Measurements from ENCODE around the gene OR52H1. TPM values are rescaled to one million over a fixed set of nuclear protein-coding genes. Genes with fewer than 3 reads are reported as not detected.

Gene OR52H1
- total RNA-seq, 3 donors from 2014 or later (not counting 1 experiment from before 2014, with no cell fraction given), result 0.26 to 0.95 (median 0.70) TPM

- ATAC-seq, result no peak
- 87% methylated on average over 2 of the region's 2 CpGs for WGBS (ENCODE audit: insufficient coverage)
- H3K4me3 ChIP-seq (ENCODE audit: low read length), result no peak overlapping the region
- no peak overlapping the region for H3K27ac Mint-ChIP-seq
- H3K27me3 Mint-ChIP-seq (ENCODE audit: low read depth in 2 of 2), result peaks cover 0 to 10% of the 10 kb centered on the region in 2 donors
- H3K4me3 Mint-ChIP-seq, result no peak overlapping the region
- no peaks in the 10 kb centered on the region for H3K9me3 Mint-ChIP-seq
- TF ChIP-seq CTCF (IDR thresholded peaks at IDR 0.05), result no peak
- no peaks in the 10 kb centered on the region for H3K36me3 Mint-ChIP-seq
- no peak for DNase-seq
- H3K27ac ChIP-seq (ENCODE audit: low read length), result no peak overlapping the region
- intact Hi-C loops (cut with micrococcal nuclease), result no loop called here
- no peaks in the 10 kb centered on the region for H3K27me3 ChIP-seq (ENCODE audit: control insufficient read depth, insufficient read depth, low read length)
- H3K4me1 Mint-ChIP-seq, result no peaks in the 10 kb centered on the region
- H3K4me1 ChIP-seq (ENCODE audit: control insufficient read depth, insufficient read depth, low read length), result no peaks in the 10 kb centered on the region
- no peaks in the 10 kb centered on the region for H3K9me3 ChIP-seq (ENCODE audit: control insufficient read depth, insufficient read depth, low read length)
- H3K36me3 ChIP-seq (ENCODE audit: control insufficient read depth, insufficient read depth, low read length), result no peaks in the 10 kb centered on the region
Observed at GRCh38 chr11:5522308-5522707, 26.0 kb downstream of the OR52H1 start.

- no peak overlapping the region for H3K27ac Mint-ChIP-seq
- Histone ChIP-seq H3K4me3 (ENCODE audit: low read length) (no peak overlapping the region), H3K4me1 (ENCODE audit: control insufficient read depth, insufficient read depth, low read length) (no peaks in the 10 kb centered on the region), H3K27ac (ENCODE audit: low read length) (no peak overlapping the region), H3K36me3 (ENCODE audit: control insufficient read depth, insufficient read depth, low read length) (no peaks in the 10 kb centered on the region), H3K27me3 (ENCODE audit: control insufficient read depth, insufficient read depth, low read length) (no peaks in the 10 kb centered on the region), H3K9me3 (ENCODE audit: control insufficient read depth, insufficient read depth, low read length) (no peaks in the 10 kb centered on the region)
- DNase-seq (no peak), ATAC-seq (no peak)
- peaks cover 0 to 7% of the 10 kb centered on the region in 2 donors for H3K27me3 Mint-ChIP-seq (ENCODE audit: low read depth in 2 of 2)
- TF ChIP-seq CTCF (IDR thresholded peaks at IDR 0.05), result no peak
- 100% methylated on average over 3 of the region's 4 CpGs for WGBS (ENCODE audit: insufficient coverage)
- no peaks in the 10 kb centered on the region for H3K4me1 Mint-ChIP-seq
- no peak overlapping the region for H3K4me3 Mint-ChIP-seq
- no peaks in the 10 kb centered on the region for H3K9me3 Mint-ChIP-seq
- intact Hi-C loops (cut with micrococcal nuclease), result no loop called here
- no peaks in the 10 kb centered on the region for H3K36me3 Mint-ChIP-seq
Observed at GRCh38 chr11:5521540-5521939, 26.8 kb downstream of the OR52H1 start.

GRCh38 chr11:5516599-5516998 lies 31.7 kb downstream of the OR52H1 start, which contains the start of gene UBQLNL:
Gene UBQLNL, minus strand, starts transcription at chr11:5516699. Its CDS starts 258 bp downstream, at chr11:5516441.
- intact Hi-C loops (cut with micrococcal nuclease), result no loop called here
- H3K4me1 ChIP-seq (ENCODE audit: control insufficient read depth, insufficient read depth, low read length), result no peaks in the 10 kb centered on the region
- H3K27ac ChIP-seq (ENCODE audit: low read length), result no peak within 1 kb of the TSS
- ATAC-seq (no peak), DNase-seq (no peak)
- H3K36me3 ChIP-seq (ENCODE audit: control insufficient read depth, insufficient read depth, low read length), result no peaks in the 10 kb centered on the region
- H3K27ac Mint-ChIP-seq, result no peak within 1 kb of the TSS
- H3K36me3 Mint-ChIP-seq, result no peaks in the 10 kb centered on the region
- peaks cover 0 to 3% of the 10 kb centered on the region in 2 donors for H3K27me3 Mint-ChIP-seq (ENCODE audit: low read depth in 2 of 2)
- no peaks in the 10 kb centered on the region for H3K9me3 Mint-ChIP-seq
- H3K9me3 ChIP-seq (ENCODE audit: control insufficient read depth, insufficient read depth, low read length), result no peaks in the 10 kb centered on the region
- H3K4me1 Mint-ChIP-seq, result no peaks in the 10 kb centered on the region
- TF ChIP-seq CTCF (IDR thresholded peaks at IDR 0.05), result no peak
- no CpG with 5 or more reads among the region's 2 CpGs for WGBS (ENCODE audit: insufficient coverage)
- no peak within 1 kb of the TSS for H3K4me3 Mint-ChIP-seq
- H3K4me3 ChIP-seq (ENCODE audit: low read length), result no peak within 1 kb of the TSS
- no peaks in the 10 kb centered on the region for H3K27me3 ChIP-seq (ENCODE audit: control insufficient read depth, insufficient read depth, low read length)

GRCh38 chr11:5514841-5515240 lies 33.5 kb downstream of the OR52H1 start:
- Histone ChIP-seq H3K4me3 (ENCODE audit: low read length) (no peak overlapping the region), H3K27me3 (ENCODE audit: control insufficient read depth, insufficient read depth, low read length) (no peaks in the 10 kb centered on the region), H3K36me3 (ENCODE audit: control insufficient read depth, insufficient read depth, low read length) (no peaks in the 10 kb centered on the region), H3K4me1 (ENCODE audit: control insufficient read depth, insufficient read depth, low read length) (no peaks in the 10 kb centered on the region), H3K27ac (ENCODE audit: low read length) (no peak overlapping the region), H3K9me3 (ENCODE audit: control insufficient read depth, insufficient read depth, low read length) (no peaks in the 10 kb centered on the region)
- Mint-ChIP-seq H3K27ac (no peak overlapping the region), H3K4me3 (no peak overlapping the region), H3K9me3 (no peaks in the 10 kb centered on the region), H3K4me1 (no peaks in the 10 kb centered on the region), H3K36me3 (no peaks in the 10 kb centered on the region), H3K27me3 (ENCODE audit: low read depth in 2 of 2) (peaks cover 0 to 3% of the 10 kb centered on the region in 2 donors)
- ATAC-seq (no peak), DNase-seq (no peak)
- intact Hi-C loops (cut with micrococcal nuclease), result no loop called here
- no peak for TF ChIP-seq CTCF (IDR thresholded peaks at IDR 0.05)

All from natural killer cell (primary cell).